ENCODE data around the gene GRIK2.

The GRIK2 gene

DNA sequence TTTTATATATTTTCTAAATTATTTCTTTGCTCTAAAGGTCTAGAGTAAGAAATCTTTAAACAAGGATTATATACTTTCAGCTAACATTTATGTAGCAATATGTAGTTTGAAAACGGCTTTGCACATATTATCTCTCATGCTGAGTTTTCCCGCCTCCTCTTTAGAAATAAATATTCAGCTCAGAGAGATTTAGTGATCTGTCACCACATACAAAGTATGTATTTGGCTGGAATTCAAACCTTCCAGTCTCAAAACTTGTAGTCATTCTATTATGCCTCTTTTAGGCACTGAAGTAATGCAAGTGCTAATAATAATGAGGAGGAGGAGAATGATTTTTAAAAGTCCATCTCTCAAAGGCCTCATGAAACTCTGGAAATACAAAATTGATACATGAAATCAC is 525.0 kb downstream of the GRIK2 start:
- DNase-seq = peak; percentile 64

GRCh38 chr6:101921829-101922450 is 528.4 kb downstream of the GRIK2 start:
- DNase-seq = no peak

DNA sequence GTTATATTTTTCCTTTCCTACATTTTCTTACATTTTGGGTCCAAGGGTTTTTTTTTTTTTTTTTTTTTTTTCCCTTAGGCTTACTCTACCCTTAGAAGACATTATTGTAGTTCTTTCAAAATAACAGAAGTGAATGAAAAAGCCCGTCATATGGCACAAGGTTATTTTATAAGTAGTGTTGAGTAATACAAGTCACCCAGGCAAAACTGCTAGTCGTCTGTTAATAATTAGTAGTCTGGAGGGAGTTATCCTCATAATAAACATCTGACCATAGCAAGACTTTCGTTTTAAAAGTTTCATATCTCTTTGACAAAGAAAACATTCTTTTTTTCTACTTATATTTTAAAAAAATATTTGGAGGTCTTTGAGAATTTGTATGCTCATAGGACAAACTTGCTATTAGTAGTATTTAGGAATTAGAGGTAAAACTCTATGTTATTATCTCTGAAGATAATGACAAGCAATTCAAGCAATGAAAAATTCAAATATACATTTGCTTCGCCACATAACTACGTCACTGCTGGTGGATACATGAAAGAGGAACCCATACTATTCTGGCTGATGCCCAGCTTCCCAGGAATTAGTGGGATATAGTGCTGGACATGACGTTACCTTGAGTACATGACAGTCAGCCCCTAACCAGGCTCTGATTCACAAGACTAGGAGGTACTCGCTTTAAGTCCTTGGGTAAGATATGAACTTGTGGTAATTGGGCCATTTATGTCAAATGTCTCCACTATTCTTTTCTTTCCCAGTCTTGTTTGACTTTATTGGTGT is 532.8 kb downstream of the GRIK2 start:
- peak; percentile 39 for DNase-seq

- DNase-seq = peak; percentile 13
Measured at GRCh38 chr6:101931766-101932165, 538.3 kb downstream of the GRIK2 start.

- DNase-seq = no peak
Measured at GRCh38 chr6:101932704-101933103, 539.2 kb downstream of the GRIK2 start.

- no peak for DNase-seq
Measured at GRCh38 chr6:101935732-101936131, 542.2 kb downstream of the GRIK2 start.

DNA sequence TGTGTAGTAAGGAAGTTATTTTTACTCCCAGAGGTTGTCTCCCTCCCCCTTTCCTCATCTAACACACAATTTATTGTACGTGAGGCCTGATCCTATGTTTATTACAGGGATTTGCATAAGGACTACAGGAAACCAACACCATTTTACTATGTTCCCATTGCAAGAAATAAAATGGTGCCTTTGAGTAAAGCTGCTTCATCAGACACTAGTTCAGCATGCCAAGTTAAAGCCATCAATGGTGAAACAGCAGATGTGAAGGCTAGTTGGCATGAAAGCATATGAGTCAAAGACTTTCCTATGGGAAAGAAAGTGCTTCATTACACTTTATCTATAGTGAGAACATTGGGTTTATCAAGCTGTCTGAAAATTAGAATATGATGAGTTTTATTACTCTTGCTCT is 543.0 kb downstream of the GRIK2 start:
- no peak for DNase-seq

DNA sequence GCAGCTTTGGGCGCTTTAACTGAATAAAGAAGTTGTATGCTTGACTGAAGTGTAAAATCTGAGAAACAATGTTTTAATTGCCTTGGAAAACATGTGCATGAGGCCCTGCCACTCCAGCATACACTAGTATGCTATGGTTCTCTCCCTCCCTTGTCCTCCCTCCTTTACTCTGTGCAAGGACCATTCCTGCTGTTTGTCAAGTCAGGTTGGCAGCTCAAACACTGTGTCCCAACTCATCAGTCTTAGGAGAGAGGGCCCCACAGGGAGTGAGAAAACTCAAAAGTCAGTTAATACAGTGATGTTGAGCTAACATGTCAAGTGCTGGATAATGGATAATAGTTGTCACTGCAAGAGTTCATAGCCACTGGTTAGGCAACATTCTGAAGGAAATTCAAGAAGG is 543.6 kb downstream of the GRIK2 start:
- DNase-seq = no peak

DNA sequence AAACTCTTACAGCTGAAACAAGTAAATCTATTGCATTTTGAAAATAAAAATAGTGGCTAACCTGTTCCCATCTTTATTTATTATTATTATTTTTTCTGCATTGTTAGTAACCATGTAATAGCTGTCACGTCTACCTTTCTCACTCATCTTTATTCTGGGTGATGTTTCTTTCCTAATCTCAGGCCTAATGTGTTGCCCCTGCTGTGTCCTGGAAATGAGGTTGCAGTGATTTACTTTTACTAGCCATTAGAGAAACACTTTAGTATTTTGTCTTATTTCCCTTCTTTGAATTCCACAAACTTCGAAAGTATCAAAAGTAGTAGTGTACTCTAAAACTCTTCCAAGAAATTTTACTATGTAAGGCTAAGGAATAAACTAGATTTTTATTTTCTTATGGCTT is 546.9 kb downstream of the GRIK2 start:
- no peak for DNase-seq

DNA sequence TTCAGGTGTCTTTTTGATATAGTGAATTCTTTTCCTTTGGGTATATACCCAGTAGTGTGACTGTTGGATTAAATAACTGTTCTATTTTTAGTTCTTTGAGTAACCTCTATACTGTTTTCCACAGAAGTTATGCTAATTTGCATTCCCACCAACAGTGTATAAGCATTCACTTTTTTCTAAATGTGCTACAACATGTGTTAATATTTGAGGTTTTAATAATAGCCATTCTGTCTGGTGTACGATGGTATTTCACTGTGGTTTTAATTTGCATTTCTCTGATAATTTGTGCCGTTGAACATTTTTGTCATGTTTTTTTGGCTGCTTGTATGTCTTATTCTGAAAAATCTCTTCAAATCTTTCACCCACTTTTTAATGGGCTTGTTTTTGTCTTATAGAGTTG is 563.5 kb downstream of the GRIK2 start:
- DNase-seq = peak; percentile 65

DNA sequence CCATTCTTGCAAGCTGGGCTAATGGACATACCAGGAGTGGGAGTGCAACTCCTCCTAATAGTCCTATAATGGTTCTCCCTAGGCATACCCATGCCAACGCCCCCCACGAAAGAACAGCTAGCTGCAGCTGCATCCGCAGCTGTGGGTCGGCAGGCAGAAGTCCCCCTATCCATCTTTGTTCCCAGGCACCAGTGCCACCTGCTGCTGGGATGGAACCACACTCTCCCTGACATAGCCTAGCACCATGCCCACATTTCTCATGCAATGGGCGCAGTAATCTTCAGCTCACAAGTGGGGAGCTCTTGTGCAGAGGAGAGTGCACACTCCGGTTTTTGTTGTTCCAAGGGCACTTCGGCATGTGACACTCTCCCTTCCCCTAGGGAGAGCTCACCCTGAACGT is 567.8 kb downstream of the GRIK2 start:
- DNase-seq = no peak

GRCh38 chr6:101980924-101981323 is 587.4 kb downstream of the GRIK2 start:
- no peak for DNase-seq

DNA sequence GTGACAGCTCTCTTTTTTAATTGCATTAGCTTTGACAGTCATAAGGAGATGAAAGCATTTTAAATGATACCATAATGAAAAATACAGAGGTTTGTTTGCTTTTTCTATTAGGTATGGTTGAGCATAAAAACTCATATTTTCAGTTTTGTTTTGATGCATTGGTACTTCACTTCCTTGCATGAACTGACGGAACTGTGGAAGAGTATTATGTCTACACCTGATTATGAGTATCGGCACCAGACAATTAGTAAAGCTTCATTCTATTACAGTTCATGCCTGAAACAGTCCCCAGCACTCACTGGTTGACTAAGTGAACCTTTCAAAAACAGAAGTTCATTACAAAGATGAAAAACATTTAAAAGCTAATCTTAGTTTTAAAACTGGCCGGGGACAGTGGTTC is 593.0 kb downstream of the GRIK2 start:
- no peak for DNase-seq

- no peak for DNase-seq
Measured at GRCh38 chr6:101992286-101992685, 598.8 kb downstream of the GRIK2 start.

DNA sequence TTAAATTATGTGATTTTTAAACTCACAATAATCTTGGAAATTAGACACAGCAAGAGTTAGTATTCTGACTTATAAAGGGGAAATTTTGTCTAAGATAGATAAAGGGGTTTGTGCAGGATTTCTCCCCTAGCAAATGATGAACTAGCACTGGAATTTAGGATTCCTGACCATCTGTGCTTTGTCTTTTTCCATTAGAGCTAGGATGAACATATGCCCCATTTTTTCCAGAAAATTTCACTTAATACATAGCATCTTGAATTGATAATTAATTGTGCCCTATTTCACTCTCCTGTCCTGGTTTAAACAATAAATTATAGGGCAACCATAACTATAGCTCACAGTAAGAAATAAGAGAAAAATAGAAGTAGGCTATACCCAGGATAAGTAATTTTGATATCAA is 601.0 kb downstream of the GRIK2 start:
- no peak for DNase-seq

- DNase-seq = no peak
Measured at GRCh38 chr6:102015431-102015830, 621.9 kb downstream of the GRIK2 start.

DNA sequence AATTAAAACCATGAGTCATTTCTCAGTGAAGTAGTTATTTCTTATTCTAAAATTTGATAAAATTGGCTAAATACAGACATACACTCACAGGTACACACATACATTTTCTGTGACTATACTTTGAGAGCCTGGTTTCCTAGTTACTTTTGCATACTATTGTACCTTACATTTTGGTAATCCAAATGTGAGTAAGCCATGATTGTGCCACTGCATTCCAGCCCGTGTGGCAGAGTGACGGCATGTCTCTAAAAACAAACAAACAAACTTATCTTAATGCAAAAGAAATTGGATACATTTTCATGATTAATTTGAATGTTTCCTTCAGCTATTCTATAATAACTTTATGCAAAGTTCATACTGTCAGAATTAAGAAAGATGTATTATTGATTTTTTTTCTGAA is 628.8 kb downstream of the GRIK2 start:
- DNase-seq = no peak

DNA sequence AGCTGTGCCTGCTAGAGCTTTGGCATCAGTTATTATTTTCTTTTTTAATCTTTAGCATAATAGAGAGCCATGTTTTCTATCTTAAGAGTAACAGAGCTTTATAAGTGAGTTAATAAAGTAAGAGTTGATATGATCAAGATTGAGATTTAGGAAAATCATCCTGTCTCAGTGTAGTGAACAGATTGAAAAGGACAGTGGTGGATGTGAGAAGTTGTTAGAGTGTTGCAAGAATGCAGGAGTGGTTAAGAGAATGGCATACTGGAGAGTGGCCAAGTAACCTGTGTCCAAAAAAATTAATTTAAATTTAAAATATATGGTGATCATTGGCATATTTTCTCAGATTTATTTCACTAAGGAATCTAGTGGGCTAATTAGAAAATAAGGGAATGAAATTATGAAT is 629.3 kb downstream of the GRIK2 start:
- no peak for DNase-seq

GRCh38 chr6:102023977-102024657 is 630.6 kb downstream of the GRIK2 start:
- DNase-seq = no peak

DNA sequence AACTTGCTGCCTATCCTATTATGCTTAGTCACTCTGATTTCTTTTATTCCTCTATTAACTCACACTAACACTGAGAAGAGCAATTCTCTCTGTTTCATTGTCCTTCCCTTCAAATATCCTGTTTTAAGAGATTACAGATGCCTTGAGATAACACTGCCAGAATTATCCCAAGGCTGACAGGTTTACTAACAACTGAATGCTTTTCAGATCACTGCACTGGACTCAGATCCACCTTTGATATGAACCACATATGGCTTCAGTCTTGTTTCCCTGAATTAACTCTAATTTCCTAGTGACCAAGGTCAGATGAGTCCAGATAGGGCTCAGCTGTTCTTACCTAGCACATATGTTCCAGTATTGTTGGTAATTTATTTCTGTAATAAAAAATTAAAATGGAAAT is 633.1 kb downstream of the GRIK2 start:
- DNase-seq = no peak

- no peak for DNase-seq
Measured at GRCh38 chr6:102028176-102028575, 634.7 kb downstream of the GRIK2 start.

- no peak for DNase-seq
Measured at GRCh38 chr6:102038964-102039363, 645.5 kb downstream of the GRIK2 start.

DNA sequence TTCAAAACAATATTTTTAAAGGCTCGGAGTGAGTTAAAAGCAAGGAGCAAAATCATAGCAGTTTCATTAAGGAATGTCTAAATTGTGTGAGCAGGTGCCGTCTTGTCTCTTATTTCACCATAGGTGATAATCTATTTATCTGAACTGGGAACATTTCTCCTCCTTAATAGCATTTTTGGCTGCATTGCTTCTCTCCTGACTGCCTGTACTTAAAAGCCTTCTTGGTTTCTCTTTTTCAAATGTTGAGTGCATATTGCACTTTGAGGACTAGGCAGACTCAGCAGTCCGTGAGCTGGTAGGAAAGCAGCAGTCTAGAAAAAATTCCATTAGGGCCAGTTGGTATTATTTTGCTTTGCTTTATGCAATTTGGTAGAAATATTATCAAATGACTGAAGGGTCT is 645.9 kb downstream of the GRIK2 start:
- DNase-seq = no peak

DNA sequence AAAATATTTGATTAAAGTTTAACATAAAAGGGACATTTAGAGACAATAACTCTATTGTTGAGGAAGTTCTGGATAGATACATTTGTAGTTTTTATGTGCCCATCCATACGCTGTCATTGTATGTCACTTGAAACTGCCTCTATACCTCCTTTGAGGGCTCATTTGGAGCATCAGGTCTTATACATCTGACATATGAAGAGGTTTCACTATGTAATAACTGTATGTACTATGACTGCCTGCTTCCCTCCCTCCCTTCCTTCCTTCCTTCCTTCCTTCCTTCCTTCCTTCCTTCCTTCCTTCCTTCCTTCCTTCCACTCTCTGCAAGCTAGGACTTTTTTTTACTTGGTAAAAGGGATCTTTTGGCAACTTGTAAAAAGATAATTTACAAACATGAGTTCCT is 657.5 kb downstream of the GRIK2 start:
- no peak for DNase-seq
